ENCODE results near the gene DNTT.

GRCh38 chr10:96360331-96360730 is 56.1 kb downstream of the DNTT start:
- no peak for TF ChIP-seq CTCF (tag by site-specific recombination; IDR thresholded peaks at IDR 0.05)
- no peak for TF ChIP-seq ZNF600 (tag by site-specific recombination; IDR thresholded peaks at IDR 0.05)
- no peak for TF ChIP-seq ZBTB48 (tag by site-specific recombination; IDR thresholded peaks at IDR 0.05)
- no peak for TF ChIP-seq TSHZ1 (tag by site-specific recombination; IDR thresholded peaks at IDR 0.05; ENCODE audit: borderline replicate concordance)

Measured in HEK293 (cell line).